Calu3 (cell line): Measurements from ENCODE around the gene LSAMP. TPM values are rescaled to one million over a fixed set of nuclear protein-coding genes. Genes with fewer than 3 reads are reported as not detected.

Experiments used
- BruUV-seq: library from RNA; stranded (reverse); fragments of 400-500 nt; replicated peaks from 2 replicates; lab custom pipeline; 2021; lab: Mats Ljungman, UMichigan
- CTCF ChIA-PET: fragments of 300-600 bp; sonication (Branson Sonifier 250); formaldehyde crosslinking; loops from one replicate; lab custom pipeline; 2022; ENCODE audit warnings: antibody characterized with exemption; lab: Charles Lee
- DNase-seq: peaks from one replicate; pipeline ENCODE4 v3.0.0; 2022
- H3K27ac Mint-ChIP-seq: one replicate; pipeline ENCODE4 v1.8.0; 2022; ENCODE audit warnings: mixed read lengths; ENCODE audit not compliant: unreplicated experiment
- H3K27me3 Mint-ChIP-seq: one replicate; pipeline ENCODE4 v1.8.0; 2022; ENCODE audit warnings: mixed read lengths; ENCODE audit not compliant: unreplicated experiment
- H3K36me3 Mint-ChIP-seq: one replicate; pipeline ENCODE4 v1.8.0; 2022; ENCODE audit warnings: mild to moderate bottlenecking, moderate library complexity, mixed read lengths; ENCODE audit not compliant: insufficient read depth, unreplicated experiment
- H3K4me1 Mint-ChIP-seq: one replicate; pipeline ENCODE4 v1.8.0; 2022; ENCODE audit warnings: mild to moderate bottlenecking, low read depth, mixed read lengths; ENCODE audit not compliant: unreplicated experiment
- H3K4me3 Mint-ChIP-seq: one replicate; pipeline ENCODE4 v1.8.0; 2022; ENCODE audit warnings: mild to moderate bottlenecking, low read depth, moderate library complexity, mixed read lengths; ENCODE audit not compliant: unreplicated experiment
- H3K9me3 Mint-ChIP-seq: one replicate; pipeline ENCODE4 v1.8.0; 2022; ENCODE audit warnings: low read depth, mixed read lengths; ENCODE audit not compliant: unreplicated experiment
- intact Hi-C: fragments of 100-400 bp; cut with micrococcal nuclease; formaldehyde crosslinking; loops from one replicate; pipeline ENCODE4 v1.10.0; 2022; ENCODE audit not compliant: unreplicated experiment
- total RNA-seq: library from RNA; stranded (reverse); gene quantifications from 2 replicates; pipeline ENCODE4 v1.2.3, GENCODE V29; 2022
- TF ChIP-seq, protein P1 (sequence below): fragments of 200-600 bp; IDR thresholded peaks from one replicate; pipeline ENCODE4 v1.8.0; 2022; ENCODE audit warnings: antibody characterized with exemption; ENCODE audit not compliant: unreplicated experiment

LSAMP gene
- total RNA-seq, 1 experiment from 2014 or later, result 0.90 TPM

DNA sequence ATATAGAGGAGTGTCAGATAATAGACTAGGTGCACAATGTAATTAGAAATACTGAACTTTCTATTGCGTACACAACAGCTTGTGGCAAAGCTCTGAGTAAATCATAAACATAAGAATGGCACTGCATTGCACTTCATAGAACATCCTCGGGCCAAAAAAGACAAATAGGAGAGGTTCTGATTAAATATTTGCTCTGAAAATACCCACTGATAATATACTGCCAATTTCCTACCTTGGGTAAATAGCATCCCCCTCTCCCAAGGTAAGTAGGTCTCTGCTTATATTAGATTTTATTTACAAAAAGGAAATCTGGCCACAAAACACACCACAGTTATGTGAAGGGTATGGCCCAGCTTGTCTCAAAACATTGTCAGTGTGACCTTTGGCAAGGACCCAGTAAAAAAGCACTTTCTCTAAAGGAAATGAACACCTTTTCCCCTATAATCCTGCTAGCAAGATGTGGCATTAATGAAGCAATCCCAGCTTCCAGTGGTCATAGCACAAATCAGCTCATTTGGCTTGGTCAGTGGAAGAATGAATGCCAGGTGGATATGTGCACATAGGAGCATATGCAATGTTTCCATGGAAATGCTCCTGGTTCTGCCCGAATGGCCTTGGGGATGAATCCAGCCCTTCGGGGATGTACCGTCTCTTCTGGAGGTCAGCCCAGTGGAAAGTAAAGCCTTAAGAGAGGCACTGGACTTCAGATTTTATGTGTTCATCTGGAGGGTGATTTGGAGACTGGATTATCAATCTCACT is 315.9 kb downstream of the LSAMP start:
- intact Hi-C loops, result no loop called here
- Mint-ChIP-seq H3K4me1 (no peaks in the 10 kb centered on the region), H3K36me3 (no peaks in the 10 kb centered on the region), H3K4me3 (no peak overlapping the region), H3K9me3 (no peaks in the 10 kb centered on the region), H3K27me3 (no peaks in the 10 kb centered on the region), H3K27ac (no peak overlapping the region)
- TF ChIP-seq, protein P1, sequence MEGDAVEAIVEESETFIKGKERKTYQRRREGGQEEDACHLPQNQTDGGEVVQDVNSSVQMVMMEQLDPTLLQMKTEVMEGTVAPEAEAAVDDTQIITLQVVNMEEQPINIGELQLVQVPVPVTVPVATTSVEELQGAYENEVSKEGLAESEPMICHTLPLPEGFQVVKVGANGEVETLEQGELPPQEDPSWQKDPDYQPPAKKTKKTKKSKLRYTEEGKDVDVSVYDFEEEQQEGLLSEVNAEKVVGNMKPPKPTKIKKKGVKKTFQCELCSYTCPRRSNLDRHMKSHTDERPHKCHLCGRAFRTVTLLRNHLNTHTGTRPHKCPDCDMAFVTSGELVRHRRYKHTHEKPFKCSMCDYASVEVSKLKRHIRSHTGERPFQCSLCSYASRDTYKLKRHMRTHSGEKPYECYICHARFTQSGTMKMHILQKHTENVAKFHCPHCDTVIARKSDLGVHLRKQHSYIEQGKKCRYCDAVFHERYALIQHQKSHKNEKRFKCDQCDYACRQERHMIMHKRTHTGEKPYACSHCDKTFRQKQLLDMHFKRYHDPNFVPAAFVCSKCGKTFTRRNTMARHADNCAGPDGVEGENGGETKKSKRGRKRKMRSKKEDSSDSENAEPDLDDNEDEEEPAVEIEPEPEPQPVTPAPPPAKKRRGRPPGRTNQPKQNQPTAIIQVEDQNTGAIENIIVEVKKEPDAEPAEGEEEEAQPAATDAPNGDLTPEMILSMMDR, result no peak
- DNase-seq, result no peak
- no TSS peak for BruUV-seq
- CTCF ChIA-PET, result no interaction called here

DNA sequence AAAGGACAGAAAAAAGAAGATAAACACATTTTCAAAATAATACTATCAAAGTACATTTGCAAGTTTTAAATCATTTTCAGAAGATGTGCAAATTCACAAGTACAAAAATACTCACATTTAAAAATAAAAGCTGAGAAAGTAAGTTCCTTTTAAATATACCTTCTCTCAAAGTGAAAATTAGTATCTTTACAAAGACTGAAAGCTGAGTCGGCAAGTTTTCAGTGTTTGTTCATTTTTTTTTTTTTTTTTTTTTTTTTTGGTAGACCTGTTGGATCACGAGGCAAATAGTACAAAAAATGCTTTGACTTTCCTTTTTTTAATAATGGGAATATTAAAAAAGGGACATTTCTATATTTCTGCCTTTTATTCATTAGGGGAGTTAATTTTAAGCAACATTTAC is 317.8 kb downstream of the LSAMP start:
- Mint-ChIP-seq H3K36me3 (no peaks in the 10 kb centered on the region), H3K27me3 (no peaks in the 10 kb centered on the region), H3K27ac (no peak overlapping the region), H3K4me3 (no peak overlapping the region), H3K9me3 (no peaks in the 10 kb centered on the region), H3K4me1 (no peaks in the 10 kb centered on the region)
- TF ChIP-seq, protein P1, result no peak
- intact Hi-C loops, result no loop called here
- no peak for DNase-seq
- no TSS peak for BruUV-seq
- CTCF ChIA-PET, result no interaction called here

DNA sequence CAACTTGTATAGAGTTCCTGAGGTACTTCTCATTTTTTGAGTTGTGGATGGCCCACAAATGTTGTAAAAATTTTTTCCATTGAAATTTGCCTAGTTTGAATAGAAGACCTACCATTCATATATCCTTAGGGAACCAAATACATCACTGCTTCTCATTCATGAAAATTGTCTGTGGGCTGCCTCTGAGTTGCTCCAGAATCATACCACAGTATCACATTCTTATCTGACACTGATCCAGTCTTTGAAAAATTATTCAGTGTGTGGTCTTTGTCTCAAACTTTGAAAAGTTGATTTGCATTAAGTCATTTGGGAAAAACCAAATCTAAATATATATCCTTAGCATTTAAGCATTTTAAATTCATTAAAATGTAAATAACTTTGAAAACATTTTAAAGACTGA is 321.1 kb downstream of the LSAMP start:
- no peaks in the 10 kb centered on the region for H3K27me3 Mint-ChIP-seq
- TF ChIP-seq, protein P1, result no peak
- intact Hi-C loops, result no loop called here
- CTCF ChIA-PET, result no interaction called here
- H3K36me3 Mint-ChIP-seq, result no peaks in the 10 kb centered on the region
- BruUV-seq, result no TSS peak
- DNase-seq, result no peak
- no peak overlapping the region for H3K4me3 Mint-ChIP-seq
- H3K27ac Mint-ChIP-seq, result no peak overlapping the region
- H3K9me3 Mint-ChIP-seq, result no peaks in the 10 kb centered on the region
- no peaks in the 10 kb centered on the region for H3K4me1 Mint-ChIP-seq

DNA sequence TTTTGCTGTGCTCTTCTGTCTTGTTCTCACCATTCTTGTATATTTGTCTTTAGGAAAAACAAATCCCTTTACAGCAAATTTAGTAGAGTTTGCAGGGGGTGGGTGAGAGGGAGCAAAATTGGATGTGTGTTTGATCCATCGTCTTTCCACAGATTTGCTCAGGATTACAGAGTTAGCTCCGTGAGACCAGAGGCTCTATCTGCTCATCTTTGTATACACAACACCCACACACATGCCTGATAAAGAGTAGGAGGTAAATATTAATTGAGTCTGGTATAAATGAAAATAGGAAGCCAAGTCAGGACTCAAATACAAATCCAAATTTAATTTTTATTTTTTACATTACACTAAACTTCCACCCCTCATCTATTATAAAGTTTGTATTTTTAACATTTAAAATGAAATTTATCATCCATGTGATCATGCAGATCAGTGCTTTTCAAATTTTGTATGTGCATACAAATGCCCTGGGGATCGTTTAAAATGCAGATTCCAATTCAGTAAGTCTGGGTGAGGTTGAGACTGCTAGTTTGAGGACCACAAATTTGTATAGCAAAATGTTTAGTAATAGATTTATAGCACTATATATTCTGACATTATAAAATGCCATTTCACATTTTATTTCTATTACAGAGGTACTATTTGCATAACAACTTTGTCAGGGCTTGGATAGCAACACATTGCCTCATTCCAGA is 326.7 kb downstream of the LSAMP start:
- H3K4me3 Mint-ChIP-seq, result no peak overlapping the region
- TF ChIP-seq, protein P1, result no peak
- DNase-seq, result no peak
- no TSS peak for BruUV-seq
- CTCF ChIA-PET, result no interaction called here
- intact Hi-C loops, result no loop called here
- no peaks in the 10 kb centered on the region for H3K9me3 Mint-ChIP-seq
- H3K36me3 Mint-ChIP-seq, result no peaks in the 10 kb centered on the region
- no peak overlapping the region for H3K27ac Mint-ChIP-seq
- H3K27me3 Mint-ChIP-seq, result no peaks in the 10 kb centered on the region
- peaks cover 15% of the 10 kb centered on the region for H3K4me1 Mint-ChIP-seq
